Liver (tissue), 9 donors: ENCODE results near the gene TRAF3IP3. TPM values are rescaled to one million over a fixed set of nuclear protein-coding genes. Genes with fewer than 3 reads are reported as not detected.

Source experiments
- DNase-seq: peaks from one replicate; pipeline ENCODE4 v3.0.0-alpha.2; 2017; ENCODE audit warnings: low spot score
- H3K27ac ChIP-seq, 2 donors: one replicate each; pipeline ENCODE4 v1.7.0; 2013; ENCODE audit warnings: inconsistent platforms in 2 of 2, low read length in 2 of 2, control low read depth in 1 of 2, low read depth in 1 of 2, mild to moderate bottlenecking in 1 of 2
- H3K27me3 ChIP-seq, 4 donors: one replicate each; pipeline versions ENCODE4 v1.6.1 to v1.7.0; 2013; ENCODE audit warnings: low read length in 3 of 4, inconsistent platforms in 1 of 4, mild to moderate bottlenecking in 1 of 4, moderate library complexity in 1 of 4; ENCODE audit not compliant: control insufficient read depth in 4 of 4, insufficient read depth in 4 of 4
- H3K36me3 ChIP-seq, 4 donors: one replicate each; pipeline versions ENCODE4 v1.6.1 to v1.7.0; 2013; ENCODE audit warnings: low read length in 3 of 4, mild to moderate bottlenecking in 3 of 4, low read depth in 1 of 4, moderate library complexity in 1 of 4; ENCODE audit not compliant: control insufficient read depth in 4 of 4, insufficient read depth in 3 of 4
- H3K4me1 ChIP-seq, 4 donors: one replicate each; pipeline versions ENCODE4 v1.6.1 to v1.7.0; 2013; ENCODE audit warnings: low read length in 3 of 4, mild to moderate bottlenecking in 3 of 4, moderate library complexity in 1 of 4; ENCODE audit not compliant: control insufficient read depth in 4 of 4, insufficient read depth in 4 of 4
- H3K4me3 ChIP-seq, 3 donors: one replicate each; pipeline versions ENCODE4 v1.6.1 to v1.7.0; 2013; ENCODE audit warnings: low read length in 3 of 3, control low read depth in 1 of 3, low read depth in 1 of 3, mild to moderate bottlenecking in 1 of 3
- H3K9ac ChIP-seq, 2 donors: one replicate each; pipeline ENCODE4 v1.7.0; 2013; ENCODE audit warnings: low read length in 2 of 2, mild to moderate bottlenecking in 2 of 2, moderate library complexity in 2 of 2, control low read depth in 1 of 2, low read depth in 1 of 2
- H3K9me3 ChIP-seq, 4 donors: one replicate each; pipeline versions ENCODE4 v1.6.1 to v1.7.0; 2013; ENCODE audit warnings: low read length in 3 of 4; ENCODE audit not compliant: control insufficient read depth in 4 of 4
- ATF3 ChIP-seq: IDR thresholded peaks from 2 replicates; pipeline ENCODE4 v1.6.1; 2016; ENCODE audit warnings: antibody characterized with exemption
- CTCF ChIP-seq: fragments of 150-350 bp; IDR thresholded peaks from 2 replicates; pipeline ENCODE4 v1.5.1; 2017; ENCODE audit warnings: improper control_type of control experiment, low read depth, low read length; ENCODE audit not compliant: missing input control
- EGR1 ChIP-seq, 2 donors: IDR thresholded peaks; 2 replicates each; pipeline ENCODE4 v1.6.1; 2016 to 2018; ENCODE audit warnings: antibody characterized with exemption in 2 of 2, low read depth in 2 of 2
- FOXA1 ChIP-seq: IDR thresholded peaks from 2 replicates; pipeline ENCODE4 v1.6.1; 2016; ENCODE audit warnings: antibody characterized with exemption
- FOXA2 ChIP-seq: IDR thresholded peaks from 2 replicates; pipeline ENCODE4 v1.6.1; 2016; ENCODE audit warnings: antibody characterized with exemption
- GABPA ChIP-seq, 2 donors: IDR thresholded peaks in 1 of 2; conservative IDR thresholded peaks in 1 of 2; 2 replicates each; pipeline ENCODE4 v1.6.1; 2016; ENCODE audit warnings: antibody characterized with exemption in 2 of 2, mild to moderate bottlenecking in 1 of 2, moderate library complexity in 1 of 2
- HNF4A ChIP-seq, 2 donors: conservative IDR thresholded peaks; 2 replicates each; pipeline ENCODE4 v1.6.1; 2016; ENCODE audit warnings: antibody characterized with exemption in 2 of 2, mild to moderate bottlenecking in 2 of 2
- HNF4G ChIP-seq: IDR thresholded peaks from 2 replicates; pipeline ENCODE4 v1.6.1; 2016; ENCODE audit warnings: antibody characterized with exemption
- MAX ChIP-seq: IDR thresholded peaks from 2 replicates; pipeline ENCODE4 v1.6.1; 2016; ENCODE audit warnings: antibody characterized with exemption
- NR2F2 ChIP-seq: IDR thresholded peaks from 2 replicates; pipeline ENCODE4 v1.6.1; 2016; ENCODE audit warnings: antibody characterized with exemption
- RAD21 ChIP-seq, 2 donors: IDR thresholded peaks; 2 replicates each; pipeline ENCODE4 v1.6.1; 2016; ENCODE audit warnings: antibody characterized with exemption in 2 of 2, mild to moderate bottlenecking in 2 of 2
- REST ChIP-seq: IDR thresholded peaks from 2 replicates; pipeline ENCODE4 v1.6.1; 2016; ENCODE audit warnings: antibody characterized with exemption, mild to moderate bottlenecking
- SP1 ChIP-seq: IDR thresholded peaks from 2 replicates; pipeline ENCODE4 v1.6.1; 2018; ENCODE audit warnings: antibody characterized with exemption, mild to moderate bottlenecking
- YY1 ChIP-seq: IDR thresholded peaks from 2 replicates; pipeline ENCODE4 v1.6.1; 2016; ENCODE audit warnings: antibody characterized with exemption, mild to moderate bottlenecking
- ZBTB33 ChIP-seq: IDR thresholded peaks from 2 replicates; pipeline ENCODE4 v1.6.1; 2016; ENCODE audit warnings: antibody characterized with exemption
- WGBS: extraction: QIAGEN DNeasy Blood & Tissue Kit; methylation state at CpG from one replicate; pipeline ENCODE4 v1.1.7; 2013; 5-methylcytosine and 5-hydroxymethylcytosine counted together
- polyA plus RNA-seq, 2 donors: library from polyadenylated mRNA; stranded (reverse) in 1 of 2; unstranded in 1 of 2; fragments of 200-250 nt in 1 of 2; fragments of >200 nt in 1 of 2; fragmentation: Nextera tagmentation in 1 of 2; extraction: Ambion mirVana in 1 of 2; gene quantifications; one replicate each; pipeline versions ENCODE4 v1.2.1 to v1.2.3, GENCODE V29; 2013 to 2015
- total RNA-seq, 2 donors: library from RNA; depleted of rRNA; stranded (reverse); fragments of >200 nt; gene quantifications; one replicate each; pipeline ENCODE4 v1.2.3, GENCODE V29; 2014
- donor health status: healthy.
- donor health status: healthy.
- donor health status: healthy.
- donor health status: healthy.
- donor health status: healthy.

The TRAF3IP3 gene
- total and polyA plus RNA-seq, 4 donors, result 0.87 to 3.4 (median 2.2) TPM

- TF ChIP-seq HNF4A (conservative IDR thresholded peaks at IDR 0.05), result peak; percentile 84
- peak; percentile 59 for TF ChIP-seq HNF4G
- no peak for TF ChIP-seq CTCF
- peak; percentile 74 for TF ChIP-seq FOXA1
Measured at GRCh38 chr1:209787551-209787950, 31.7 kb downstream of the TRAF3IP3 start (continued).

- H3K4me3 ChIP-seq, result no peak overlapping the region
- H3K27ac ChIP-seq, result no peak overlapping the region
- no peak for TF ChIP-seq SP1
- TF ChIP-seq GABPA (IDR thresholded peaks at IDR 0.05 in 1 of 2, conservative IDR thresholded peaks at IDR 0.05 in 1 of 2), result no peak
- no peak for TF ChIP-seq YY1
- TF ChIP-seq FOXA2, result no peak
- no peak for TF ChIP-seq MAX
- TF ChIP-seq FOXA1, result no peak
- TF ChIP-seq ZBTB33, result no peak
- TF ChIP-seq ATF3, result no peak
- TF ChIP-seq RAD21 (IDR thresholded peaks at IDR 0.05), result no peak
- no peak for TF ChIP-seq NR2F2
- no peak for TF ChIP-seq EGR1 (IDR thresholded peaks at IDR 0.05; ENCODE audit: low read depth in 2 of 2)
- TF ChIP-seq REST, result no peak
- no peak for TF ChIP-seq HNF4G
- DNase-seq, result no peak
- H3K27me3 ChIP-seq, result no peaks in the 10 kb centered on the region
- no peak overlapping the region for H3K9ac ChIP-seq
- H3K9me3 ChIP-seq, result no peaks in the 10 kb centered on the region
- peaks cover 0 to 33% (median 12%) of the 10 kb centered on the region in 4 donors for H3K36me3 ChIP-seq
- peaks cover 10 to 66% (median 46%) of the 10 kb centered on the region in 4 donors for H3K4me1 ChIP-seq
- 97% methylated on average over 1 of the region's 1 CpG for whole genome bisulfite sequencing
Measured at GRCh38 chr1:209789245-209789644, 33.4 kb downstream of the TRAF3IP3 start.
